Dedifferentiated amniotic fluid mesenchymal stem cell (primary cell): ENCODE results near the gene UGT1A4.

Experiments
- DNase-seq: peaks from one replicate; pipeline ENCODE4 v3.0.0-alpha.2; 2016; ENCODE audit errors: extremely low spot score

The UGT1A4 gene

DNA sequence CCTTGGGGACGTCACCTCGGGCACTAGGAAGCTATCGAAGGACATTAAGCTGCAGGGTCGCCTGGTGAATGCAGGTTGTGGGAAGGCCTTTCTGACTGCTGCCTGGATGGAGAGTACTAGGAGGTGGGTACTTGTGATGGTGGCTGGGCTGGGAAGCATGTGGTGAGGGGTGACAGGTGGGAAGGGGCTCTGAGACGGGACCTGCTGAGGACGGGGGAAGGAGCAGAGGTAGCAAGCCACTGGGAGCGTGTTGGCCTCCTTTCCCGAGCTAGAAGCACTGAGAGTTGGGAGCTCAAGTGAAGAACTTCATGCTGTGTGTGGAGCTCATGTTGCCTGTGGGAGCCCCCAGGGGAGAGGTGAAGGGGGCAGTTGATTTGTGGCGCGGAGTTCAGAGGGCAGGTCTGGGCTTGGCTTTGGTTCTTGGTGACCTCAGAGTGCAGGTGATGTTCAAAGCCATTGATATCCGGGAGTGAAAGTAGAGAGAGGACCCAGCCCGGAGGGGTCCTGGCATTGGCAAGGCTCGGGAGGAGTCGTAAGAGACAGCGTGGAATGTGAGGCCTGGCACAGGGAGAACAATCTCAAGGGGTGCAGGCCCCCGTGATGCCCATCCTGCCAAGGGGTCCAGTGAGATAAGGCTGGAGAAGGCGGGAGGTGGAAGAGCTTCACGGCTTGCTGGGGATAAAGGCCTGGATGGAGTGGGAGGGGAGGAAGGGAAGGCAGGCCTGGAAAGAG is 72.8 kb downstream of the UGT1A4 start:
- DNase-seq, result no peak

DNA sequence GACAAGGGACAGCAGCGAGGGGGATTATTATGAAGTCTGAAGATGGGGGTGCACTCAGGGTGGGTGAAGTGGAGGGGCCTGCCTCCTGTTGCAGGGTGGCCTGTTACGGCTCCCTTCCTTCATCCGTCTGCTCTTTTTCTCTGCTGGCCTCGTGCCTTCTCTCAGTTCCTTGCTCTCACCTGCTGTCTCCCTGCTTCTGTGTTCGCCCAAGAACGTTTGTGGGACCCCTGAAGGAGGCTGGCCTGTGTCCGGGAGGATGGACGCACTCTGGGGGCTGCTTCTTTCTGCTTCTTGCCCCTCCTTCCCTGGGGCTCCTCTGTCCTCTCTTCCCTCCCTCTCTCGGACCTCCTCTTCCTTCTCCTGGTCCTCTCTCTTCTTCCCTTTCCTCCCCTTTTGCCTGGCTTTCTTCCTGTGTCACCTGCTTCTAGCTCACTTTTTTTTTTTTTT is 73.4 kb downstream of the UGT1A4 start:
- no peak for DNase-seq

DNA sequence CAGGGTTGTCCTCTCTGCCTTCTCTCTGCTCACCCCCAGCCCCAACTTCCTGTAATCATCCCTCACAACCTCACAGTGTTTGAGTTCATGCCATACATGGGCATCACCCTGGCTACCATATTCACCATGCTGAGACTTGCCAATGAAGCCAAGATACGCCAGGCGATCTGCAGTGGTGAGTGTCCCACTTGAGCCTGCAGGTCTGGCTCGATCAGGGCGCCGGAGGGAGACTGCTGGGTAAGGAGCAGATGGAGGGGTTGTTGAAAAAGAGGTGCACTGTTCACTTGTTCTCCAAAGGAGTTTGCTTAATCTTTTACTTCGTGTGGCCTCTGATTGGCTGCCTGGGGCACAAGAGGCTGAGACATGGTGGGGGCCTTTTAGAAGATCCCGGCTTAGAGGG is 74.2 kb downstream of the UGT1A4 start:
- no peak for DNase-seq

DNA sequence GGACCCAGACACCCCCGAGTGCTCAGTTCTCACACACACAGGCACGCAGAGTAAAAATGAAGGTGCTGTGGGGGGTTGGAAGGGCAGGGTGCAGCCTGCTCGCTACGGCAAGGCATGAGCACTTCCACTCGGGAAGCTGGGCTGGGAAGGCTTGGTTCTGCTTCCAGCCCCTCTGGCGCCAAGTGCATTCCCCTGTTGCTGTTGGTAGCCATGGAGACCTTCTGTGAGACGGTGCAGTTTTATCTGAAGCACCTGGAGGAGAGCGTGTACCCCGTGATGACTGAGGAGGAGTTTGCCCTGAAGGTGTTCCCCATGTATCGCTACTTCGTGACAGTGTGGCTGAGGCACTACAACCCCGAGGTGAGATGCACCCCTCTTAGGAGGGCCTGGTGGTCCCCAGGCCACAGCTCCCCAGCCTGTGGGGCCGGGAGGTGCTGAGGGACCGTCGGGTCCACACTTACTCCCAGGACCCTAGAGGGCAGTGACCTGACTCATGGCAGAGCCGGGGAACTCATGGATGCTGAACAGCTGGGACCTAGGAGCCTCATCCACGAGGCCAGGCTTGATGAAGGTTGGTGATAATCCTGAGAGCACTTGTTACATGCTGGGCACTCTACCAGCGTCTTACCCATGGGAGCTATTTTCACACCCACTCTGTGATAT is 75.1 kb downstream of the UGT1A4 start:
- DNase-seq, result no peak

DNA sequence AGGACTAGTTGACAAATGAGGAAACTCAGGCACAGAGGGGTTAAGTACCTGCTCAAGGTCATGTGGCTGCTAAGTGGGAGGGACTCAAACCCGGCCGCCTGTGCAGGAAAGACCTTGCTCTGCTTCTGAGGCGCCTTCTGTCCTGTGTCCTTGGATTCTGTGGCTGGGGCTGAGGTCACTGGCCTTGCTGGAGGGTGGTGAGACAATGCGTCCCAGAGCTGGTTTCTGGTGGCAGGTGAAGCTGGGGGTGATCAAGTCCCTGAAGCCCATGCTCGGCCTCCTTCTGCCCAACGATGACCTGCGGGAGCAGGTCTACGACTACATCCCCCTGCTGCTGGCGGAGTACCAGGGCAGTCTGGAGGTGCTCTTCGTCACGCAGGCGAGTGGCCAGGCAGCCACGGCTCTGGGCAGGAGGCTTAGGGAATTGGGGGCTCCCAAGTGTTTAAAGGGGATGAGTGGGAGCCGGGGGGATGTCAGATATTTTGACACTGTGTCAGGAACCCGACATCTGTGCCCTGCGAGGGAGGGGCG is 75.7 kb downstream of the UGT1A4 start:
- no peak for DNase-seq

DNA sequence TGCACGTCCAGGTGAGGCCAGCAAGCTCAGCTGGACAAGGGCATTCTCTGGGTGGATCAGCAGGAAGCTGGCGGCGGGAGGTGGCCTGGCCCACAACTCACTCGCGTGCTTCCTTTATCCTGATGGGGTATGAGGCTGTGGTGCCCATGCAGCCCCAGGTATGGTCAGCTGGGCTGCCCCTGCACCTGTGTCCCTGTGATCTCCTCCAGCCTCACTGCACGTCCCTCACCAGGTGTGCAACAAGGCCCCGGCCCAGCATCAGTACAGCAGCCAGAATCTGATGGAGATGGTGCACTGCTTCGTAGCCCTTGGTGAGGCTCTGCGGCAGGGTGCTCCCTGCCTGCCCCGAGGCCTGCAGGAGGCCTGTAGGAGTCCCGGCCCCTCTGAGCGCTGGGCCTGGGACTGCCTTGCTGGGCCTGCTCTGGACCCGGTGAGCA is 77.2 kb downstream of the UGT1A4 start:
- no peak for DNase-seq

DNA sequence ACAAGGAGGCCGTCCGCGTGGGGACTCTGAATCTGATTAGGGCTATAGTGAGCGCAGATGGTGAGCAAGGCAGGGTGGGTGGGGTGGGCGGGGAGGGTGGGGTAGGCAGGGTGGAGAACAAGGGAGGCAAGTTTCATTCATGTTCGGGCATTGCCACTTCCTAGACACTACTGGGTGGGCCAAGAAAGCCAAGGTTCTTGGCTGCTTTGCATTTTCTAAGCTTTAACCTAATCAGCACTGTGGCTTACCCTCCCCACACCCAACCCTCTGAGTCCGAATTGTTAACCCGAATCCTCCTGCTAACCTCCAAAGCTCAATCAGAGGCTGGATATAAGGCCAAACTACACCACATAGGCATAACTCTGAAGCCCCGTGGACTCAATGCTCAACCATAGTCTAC is 77.7 kb downstream of the UGT1A4 start:
- DNase-seq, result no peak

DNA sequence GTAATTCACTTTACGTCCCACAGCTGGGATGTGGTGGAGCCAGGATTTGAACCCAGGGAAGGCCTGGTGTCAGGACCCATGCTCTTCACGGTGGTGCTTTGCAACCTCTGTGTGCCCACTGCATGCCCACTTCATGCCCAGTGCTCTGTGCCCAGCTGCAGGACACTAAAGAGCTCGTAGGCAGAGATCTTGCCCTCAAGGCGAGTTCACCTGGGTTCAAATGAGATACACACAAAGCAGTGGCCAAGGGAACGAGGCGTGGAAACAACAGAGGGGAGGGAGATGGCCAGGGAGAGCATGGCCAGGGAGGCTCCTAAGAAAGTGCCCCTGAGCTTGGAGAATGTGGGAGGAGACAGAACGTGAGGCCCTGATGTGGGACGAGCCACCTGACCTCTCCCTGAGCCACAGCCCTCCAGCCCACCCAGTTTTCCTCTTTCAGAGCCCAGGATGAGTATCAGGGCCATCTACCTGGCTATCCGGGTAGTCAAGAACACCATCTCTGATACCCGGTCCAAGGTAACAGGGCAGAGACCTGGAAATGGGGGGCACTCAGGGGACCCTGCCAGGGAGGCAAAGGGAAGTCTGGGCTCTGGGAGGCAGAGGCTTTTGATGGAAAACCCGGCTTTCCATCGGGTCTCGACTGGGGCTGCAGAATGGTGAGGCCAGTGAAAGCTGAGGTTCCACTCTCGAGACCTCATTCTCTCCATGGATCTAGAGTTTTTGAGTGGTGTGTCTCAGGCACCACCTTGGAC is 80.0 kb downstream of the UGT1A4 start:
- no peak for DNase-seq

DNA sequence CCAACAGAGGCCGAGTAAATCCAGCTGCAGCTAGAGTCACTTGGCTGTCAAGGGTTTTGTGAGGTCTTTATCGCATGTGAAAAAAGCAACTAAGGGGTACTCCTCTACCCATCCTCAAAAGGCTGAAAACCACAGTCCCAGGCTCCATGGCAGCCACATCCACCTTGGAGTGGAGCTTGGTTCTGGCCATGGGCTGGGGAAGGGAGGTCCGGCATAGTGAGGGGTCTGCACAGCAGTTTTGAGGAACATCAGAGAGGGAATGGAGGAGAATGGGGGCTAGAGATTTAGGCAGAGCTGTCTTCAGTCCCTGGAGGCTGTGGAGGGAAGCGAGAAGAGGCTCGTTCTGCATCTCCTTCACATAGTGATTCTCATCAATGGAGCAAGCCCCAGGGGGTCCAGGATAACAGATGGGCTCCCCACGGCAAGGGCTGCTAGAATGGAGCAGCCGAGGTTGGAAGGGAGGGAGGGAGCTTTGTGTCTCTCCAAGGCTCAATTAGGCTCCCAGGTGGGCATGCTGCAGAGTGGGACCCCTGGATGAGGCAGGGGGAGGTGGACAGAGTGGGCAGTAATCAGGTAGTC is 80.6 kb downstream of the UGT1A4 start:
- no peak for DNase-seq

DNA sequence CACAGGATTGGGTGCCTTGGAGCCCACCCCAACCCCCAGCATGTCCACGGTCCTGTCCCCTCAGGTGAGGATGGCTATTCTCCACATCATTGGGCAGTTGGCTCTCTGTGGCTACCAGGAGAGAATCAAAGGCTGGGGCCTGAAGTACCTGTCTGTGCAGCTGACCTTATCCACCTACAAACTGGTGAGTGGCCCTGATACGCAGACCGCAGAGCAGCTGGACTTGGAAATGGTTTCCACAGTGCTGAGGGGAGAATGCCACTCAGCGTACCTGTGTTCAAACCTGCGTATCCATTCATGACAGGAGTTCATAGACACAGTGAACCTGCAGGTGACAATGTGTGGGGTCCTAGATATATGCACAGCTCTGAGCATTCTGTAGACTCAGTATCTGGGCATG is 81.2 kb downstream of the UGT1A4 start:
- DNase-seq, result no peak

DNA sequence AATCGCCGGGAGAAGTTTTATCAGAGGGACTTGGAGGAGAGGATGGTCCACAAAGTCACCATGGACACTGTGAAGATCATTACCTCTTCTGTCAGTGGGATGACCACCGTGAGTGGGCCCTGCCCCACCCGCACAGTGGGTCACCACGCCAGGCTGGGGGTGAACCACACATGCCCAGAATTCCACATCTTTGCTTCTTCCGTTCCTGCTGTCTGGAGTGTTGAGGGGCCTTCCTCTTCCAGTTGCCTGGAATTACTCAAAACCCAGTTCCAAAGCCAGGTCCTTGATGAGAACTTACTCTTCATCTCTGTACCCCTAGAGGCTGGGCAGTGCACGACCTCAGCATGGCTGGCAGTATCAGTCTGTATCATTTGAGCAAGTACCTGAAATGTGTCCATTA is 81.7 kb downstream of the UGT1A4 start:
- no peak for DNase-seq

DNA sequence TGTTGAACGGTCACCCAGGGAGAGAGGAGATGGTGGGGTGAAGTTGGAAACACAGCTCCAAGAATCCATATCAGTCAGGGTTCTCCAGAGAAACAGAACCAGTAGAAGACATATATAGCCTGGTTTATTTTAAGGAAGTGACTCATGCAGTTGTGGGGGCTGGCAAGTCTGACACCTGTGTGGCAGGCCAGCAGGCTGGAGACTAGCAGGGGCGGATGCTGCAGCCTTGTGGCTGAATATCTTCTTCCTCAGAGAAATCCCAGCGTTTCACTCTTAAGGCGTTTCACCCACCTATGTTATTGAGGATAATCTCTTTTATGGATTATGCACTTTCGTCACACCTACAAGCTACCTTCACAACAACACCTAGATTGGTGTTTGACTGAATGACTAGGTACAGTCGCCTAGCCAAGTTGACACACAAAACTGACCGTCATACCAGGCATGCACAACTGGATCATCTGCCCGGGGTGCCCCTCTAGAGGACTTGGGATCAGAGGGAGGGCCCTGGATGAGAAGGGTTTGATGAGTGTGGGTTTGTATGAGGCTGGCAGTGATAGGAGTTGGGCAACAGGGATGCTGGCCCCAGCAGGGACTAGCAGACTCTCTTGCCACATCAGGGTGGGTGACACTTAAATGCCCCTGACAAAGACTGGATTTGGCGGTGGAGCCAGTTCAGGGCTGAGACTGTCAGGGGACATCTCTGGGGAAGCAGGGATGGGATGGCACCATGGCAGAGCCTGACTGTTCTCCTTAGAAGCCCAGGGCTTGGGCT is 83.0 kb downstream of the UGT1A4 start:
- DNase-seq, result no peak

DNA sequence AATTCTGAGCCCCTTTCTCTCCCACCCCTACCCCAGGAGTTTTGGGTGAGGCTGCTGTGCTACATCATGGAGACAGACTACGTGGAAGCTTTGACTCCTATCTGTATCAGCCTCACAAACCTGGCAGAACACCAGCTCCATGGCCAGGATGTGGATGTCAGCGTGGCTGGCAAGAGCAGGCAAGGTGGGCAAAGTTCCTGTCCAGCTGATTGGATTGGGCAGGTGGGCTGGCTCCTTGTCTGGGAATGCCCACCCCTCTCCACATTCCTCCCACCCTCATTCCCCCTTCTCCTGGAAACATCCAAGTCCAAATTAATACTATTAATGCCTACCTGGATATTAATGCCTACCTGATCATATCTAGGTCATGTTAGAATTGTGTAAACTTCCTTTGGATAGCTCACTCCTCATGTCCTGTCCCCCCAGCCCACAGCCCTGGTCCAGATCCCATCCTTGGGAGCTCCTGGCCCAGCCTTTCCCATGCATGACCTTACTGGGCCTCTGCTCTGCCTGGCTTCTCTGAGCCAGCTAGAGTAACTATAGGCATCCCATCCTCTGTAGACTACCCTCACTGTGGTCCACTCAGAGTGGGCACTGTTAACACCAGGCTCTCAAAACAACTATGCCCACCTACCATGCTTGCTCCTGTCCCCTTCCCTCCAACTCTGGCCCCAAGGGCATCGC is 83.7 kb downstream of the UGT1A4 start:
- no peak for DNase-seq

DNA sequence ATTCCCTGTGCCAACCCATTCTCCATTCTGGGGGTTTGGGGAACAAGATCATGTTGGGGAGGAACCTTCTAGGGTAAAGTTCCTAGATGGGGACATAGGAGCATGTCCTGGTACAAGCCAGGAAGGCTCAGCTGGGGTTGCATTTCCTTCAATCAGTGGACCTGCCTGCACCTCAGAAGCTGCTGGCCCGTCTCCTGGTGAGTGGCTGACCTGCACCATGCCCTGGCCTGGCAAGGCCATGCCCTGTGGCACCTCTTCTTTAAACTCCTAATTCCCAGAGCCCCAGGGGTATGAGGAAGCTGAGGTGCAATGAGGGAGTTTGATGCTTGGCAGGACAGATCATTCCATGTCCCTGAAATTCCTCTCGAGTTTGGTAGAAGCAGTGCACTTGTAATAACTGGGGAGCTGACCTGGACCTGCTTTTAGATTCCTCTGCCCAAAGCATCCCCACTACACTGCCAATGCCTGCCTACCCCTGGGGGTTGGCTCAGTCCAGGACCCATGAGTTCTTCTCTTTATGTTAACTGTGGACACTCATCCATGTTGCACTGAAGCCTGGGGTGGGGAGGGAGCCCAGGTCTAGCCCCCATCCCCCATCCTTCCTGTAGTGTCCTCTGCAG is 84.9 kb downstream of the UGT1A4 start:
- DNase-seq, result no peak

DNA sequence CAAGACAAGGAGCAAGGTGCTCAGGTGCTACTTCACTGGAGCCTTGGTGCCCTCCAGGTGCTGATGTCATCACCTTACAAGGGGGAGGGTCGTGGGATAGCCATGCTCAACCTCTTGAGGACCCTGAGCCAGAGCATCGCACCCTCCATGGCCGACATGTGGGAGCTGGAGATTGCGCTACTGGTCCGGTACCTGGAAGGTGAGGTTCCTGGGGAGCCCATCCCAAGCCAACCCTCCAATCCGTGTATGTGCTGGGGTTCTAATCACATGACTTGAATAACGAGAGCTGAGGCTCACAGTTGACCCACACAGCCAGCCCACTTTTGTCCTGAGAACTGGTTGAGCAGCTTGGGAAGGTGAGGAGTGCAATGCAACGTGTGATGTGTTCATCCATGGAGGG is 85.5 kb downstream of the UGT1A4 start:
- no peak for DNase-seq

DNA sequence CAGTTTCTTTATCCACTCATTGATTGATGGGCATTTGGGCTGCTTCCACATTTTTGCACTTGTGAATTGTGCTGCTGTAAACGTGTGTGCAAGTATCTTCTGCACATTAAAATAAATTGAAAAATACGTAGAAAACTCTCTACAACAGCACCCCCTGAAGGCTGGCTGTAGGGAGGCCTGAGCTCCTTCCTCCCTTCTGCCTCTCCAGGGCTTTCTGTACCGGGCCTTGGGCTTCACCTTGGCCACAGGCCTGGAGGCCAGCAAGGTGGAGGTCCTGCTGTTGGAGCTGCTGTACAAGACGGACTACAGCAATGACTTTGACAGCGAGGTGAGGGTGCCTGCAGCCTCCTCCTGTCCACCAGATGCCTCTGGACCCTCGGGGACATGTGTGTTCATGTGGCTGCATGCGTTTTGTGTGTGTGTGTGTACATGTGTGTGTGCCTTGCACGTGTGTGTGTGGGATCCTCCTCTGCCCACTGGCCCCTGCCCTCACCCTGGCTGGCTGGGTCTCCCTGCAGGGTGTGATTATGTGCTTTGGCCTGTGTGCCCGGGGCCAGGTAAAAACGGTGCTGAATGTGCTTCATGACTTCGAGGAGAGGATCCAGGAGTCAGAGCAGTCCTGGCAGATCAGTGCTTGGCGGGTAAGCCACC is 88.8 kb downstream of the UGT1A4 start:
- DNase-seq, result no peak

DNA sequence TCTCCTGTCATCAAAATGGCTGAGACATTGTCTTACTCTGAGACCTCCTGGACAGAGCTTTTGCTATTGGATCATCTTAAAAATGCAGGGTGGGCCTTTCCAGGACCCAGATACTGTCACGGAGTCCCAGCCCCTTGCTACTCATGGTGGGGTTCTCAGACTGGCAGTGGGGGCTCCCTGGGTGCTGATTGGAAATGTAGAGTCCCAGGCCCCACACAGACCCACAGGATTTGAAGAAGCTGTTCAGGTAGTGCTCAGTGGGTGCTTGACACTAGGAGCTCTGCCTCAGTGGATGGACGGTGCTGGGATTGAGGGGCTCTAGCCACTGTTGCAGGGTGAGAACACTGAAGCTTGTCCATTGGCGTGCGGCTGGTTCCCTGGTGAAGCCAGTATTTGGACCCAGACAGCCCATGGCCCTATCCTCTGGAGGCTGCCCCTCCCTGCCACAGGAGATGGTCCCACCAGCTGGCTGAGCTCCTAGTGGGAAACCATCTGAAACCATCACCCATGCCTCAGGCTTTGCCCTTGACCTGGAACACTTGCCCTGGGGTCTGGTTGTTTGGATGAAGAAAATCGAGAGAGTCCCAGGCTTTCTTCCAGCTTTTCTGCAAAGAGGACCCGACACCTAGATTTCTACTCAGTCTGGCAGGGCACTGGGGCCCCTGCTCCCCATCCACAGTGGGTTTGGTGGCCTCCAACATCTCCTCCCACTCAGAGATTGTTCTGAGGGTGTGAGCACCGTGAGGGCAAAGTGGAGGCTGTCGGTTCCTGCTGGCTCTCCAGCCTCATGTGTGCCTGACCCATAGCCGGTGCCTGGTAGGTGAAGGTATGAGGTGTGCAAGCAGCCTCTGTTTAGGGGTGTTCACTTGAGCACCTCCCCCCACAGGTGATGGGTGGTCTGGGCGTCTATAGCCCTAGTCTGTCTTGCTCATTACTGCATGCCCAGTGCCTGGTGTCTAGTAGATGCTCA is 89.7 kb downstream of the UGT1A4 start:
- no peak for DNase-seq

DNA sequence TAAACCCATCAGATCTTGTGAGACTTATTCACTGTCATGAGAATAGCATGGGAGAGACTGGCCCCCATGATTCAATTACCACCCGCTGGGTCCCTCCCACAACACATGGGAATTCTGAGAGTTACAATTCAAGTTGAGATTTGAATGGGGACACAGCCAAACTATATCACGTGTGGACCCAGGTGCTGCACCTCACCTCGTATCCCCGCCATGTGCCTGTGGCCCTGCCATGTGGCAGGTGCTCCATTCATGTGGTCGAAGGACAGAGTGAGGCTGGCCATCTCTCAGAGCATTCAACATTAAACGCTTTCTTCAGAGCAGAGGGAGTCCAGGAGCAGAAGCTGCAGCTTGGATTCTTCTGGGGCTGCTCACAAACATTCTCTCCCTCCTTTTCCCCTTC is 91.8 kb downstream of the UGT1A4 start:
- no peak for DNase-seq

DNA sequence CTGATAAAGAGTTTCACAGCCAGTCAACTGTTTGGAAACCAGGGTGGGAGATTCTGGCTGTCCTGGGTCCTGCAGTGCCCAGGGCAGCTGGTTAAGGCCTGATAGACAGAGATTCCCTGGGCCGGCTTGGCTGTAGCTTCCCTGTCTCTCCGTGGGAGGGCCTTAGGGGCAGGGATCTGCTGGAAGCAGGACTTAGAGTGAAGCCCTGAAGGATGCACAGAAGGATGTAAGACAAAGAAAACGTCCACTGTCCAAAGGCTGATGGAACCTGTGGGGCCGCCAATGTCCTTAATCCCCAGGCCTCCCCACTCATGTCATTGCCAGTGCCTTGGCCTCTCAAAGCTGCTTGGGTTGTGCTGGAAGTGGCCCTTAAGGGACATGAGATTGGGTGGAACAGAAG is 92.6 kb downstream of the UGT1A4 start:
- DNase-seq, result no peak
